Kidney (tissue), 14 donors: ENCODE data around the gene RADIL. TPM values are rescaled to one million over a fixed set of nuclear protein-coding genes. Genes with fewer than 3 reads are reported as not detected.

Source experiments
- DNase-seq, 5 donors: peaks; one replicate each; pipeline ENCODE4 v3.0.0-alpha.2; 2013 to 2020
- FAIRE-seq: peaks from 2 replicates; lab custom pipeline; 2012; peaks lifted over from hg19 to GRCh38; lab: Jason Lieb, UNC
- H3K27ac ChIP-seq, 2 donors: one replicate each; pipeline ENCODE4 v1.7.0; 2013; ENCODE audit warnings: low read depth in 2 of 2, low read length in 2 of 2, inconsistent platforms in 1 of 2
- H3K27me3 ChIP-seq: one replicate; pipeline ENCODE4 v1.7.1; 2013; ENCODE audit warnings: low read length, inconsistent platforms; ENCODE audit not compliant: control insufficient read depth, insufficient read depth
- H3K36me3 ChIP-seq, 3 donors: one replicate each; pipeline versions ENCODE4 v1.7.0 to v1.7.1; 2013; ENCODE audit warnings: low read length in 3 of 3, control low read depth in 1 of 3, inconsistent platforms in 1 of 3; ENCODE audit not compliant: insufficient read depth in 3 of 3, control insufficient read depth in 2 of 3
- H3K4me1 ChIP-seq, 3 donors: one replicate each; pipeline versions ENCODE4 v1.7.0 to v1.7.1; 2013; ENCODE audit warnings: low read length in 3 of 3, inconsistent platforms in 1 of 3, low read depth in 1 of 3; ENCODE audit not compliant: control insufficient read depth in 2 of 3, insufficient read depth in 2 of 3
- H3K4me3 ChIP-seq, 3 donors: one replicate each; pipeline versions ENCODE4 v1.7.0 to v1.8.1; 2013; ENCODE audit warnings: low read length in 3 of 3, control low read depth in 1 of 3, inconsistent platforms in 1 of 3
- H3K9ac ChIP-seq, 3 donors: one replicate each; pipeline versions ENCODE4 v1.7.0 to v1.7.1; 2013; ENCODE audit warnings: low read length in 3 of 3, control low read depth in 1 of 3, inconsistent platforms in 1 of 3
- H3K9me3 ChIP-seq, 3 donors: one replicate each; pipeline versions ENCODE4 v1.7.0 to v1.7.1; 2013; ENCODE audit warnings: low read length in 3 of 3, control low read depth in 1 of 3, inconsistent platforms in 1 of 3; ENCODE audit not compliant: control insufficient read depth in 2 of 3, insufficient read depth in 1 of 3
- intact Hi-C: fragments of 100-400 bp; cut with DNase I; formaldehyde crosslinking; loops from one replicate; pipeline ENCODE4 v1.11.1; 2022
- polyA plus RNA-seq: library from polyadenylated mRNA; stranded (reverse); fragments of 350-450 nt; fragmentation: Illumina TruSeq; extraction: RNeasy Lipid Tissue Mini Kit (QIAGEN cat#74804); gene quantifications from one replicate; pipeline ENCODE4 v1.2.3, GENCODE V29; 2014; ENCODE audit warnings: low read depth, low replicate concordance; ENCODE audit not compliant: insufficient read depth
- total RNA-seq: library from RNA; stranded (reverse); fragmentation: NEBNext Ultra II Directional; extraction: Animal tissue kit (Norgen Biotek cat#: 25700); gene quantifications from one replicate; pipeline ENCODE4 v1.2.1, GENCODE V29; 2021
- TF ChIP-seq, protein P1 (sequence below): IDR thresholded peaks from 3 replicates; pipeline ENCODE4 v1.5.1; 2012; ENCODE audit warnings: mild to moderate bottlenecking, moderate library complexity, borderline replicate concordance; ENCODE audit not compliant: insufficient read depth; ENCODE audit errors: extremely low read depth
- donor health status: control.
- donor health status: control.
- donor health status: control.
- donor health status: control.
- donor health status: control.
- donor health status: DM: yes; HTN: yes; CAD: no.
- donor health status: Normal renal cell carcinoma (clear cell type).

Gene RADIL
- total and polyA plus RNA-seq, 2 donors from 2014 or later = 1.0 to 1.7 TPM

DNA sequence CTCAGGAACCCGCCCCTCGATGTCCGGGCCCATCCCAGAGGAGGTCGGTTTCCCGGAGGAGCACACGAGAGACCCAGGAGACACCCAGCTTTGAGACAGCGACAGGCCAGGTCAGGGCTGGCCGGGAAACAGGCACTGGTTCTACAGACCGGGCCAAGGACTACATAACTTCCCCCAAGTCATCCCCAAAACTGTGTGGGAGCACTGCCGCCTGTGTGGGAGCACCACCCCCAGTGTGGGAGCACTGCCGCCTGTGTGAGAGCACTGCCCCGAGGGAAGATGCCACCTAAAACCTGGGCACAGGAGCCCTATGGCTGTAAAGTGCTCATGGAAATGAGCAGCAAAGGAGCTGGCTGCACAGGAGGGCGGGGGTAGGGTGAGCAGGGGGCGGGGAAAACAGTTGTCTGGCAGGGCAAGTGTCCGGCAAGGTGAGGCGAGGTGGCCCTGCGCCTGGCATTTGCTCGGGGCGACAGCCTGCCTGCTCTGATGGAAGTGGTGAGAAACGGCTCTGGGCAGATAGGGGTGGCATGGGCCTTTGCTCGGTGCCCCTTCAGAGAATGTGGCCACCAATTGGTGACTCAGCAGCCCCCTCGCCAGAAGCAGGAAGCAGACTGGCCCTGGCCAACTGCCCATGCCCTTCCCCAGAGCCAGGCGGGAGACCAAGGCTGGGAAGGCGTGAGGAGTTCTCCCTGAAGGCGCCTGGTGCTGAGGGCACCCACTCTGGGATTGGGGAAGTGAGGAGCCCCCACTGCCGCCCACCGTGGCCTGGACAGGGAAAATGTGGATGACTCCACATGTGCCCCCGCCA, 47.9 kb downstream of the RADIL start:
- TF ChIP-seq, protein P1, sequence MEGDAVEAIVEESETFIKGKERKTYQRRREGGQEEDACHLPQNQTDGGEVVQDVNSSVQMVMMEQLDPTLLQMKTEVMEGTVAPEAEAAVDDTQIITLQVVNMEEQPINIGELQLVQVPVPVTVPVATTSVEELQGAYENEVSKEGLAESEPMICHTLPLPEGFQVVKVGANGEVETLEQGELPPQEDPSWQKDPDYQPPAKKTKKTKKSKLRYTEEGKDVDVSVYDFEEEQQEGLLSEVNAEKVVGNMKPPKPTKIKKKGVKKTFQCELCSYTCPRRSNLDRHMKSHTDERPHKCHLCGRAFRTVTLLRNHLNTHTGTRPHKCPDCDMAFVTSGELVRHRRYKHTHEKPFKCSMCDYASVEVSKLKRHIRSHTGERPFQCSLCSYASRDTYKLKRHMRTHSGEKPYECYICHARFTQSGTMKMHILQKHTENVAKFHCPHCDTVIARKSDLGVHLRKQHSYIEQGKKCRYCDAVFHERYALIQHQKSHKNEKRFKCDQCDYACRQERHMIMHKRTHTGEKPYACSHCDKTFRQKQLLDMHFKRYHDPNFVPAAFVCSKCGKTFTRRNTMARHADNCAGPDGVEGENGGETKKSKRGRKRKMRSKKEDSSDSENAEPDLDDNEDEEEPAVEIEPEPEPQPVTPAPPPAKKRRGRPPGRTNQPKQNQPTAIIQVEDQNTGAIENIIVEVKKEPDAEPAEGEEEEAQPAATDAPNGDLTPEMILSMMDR = no peak
- Histone ChIP-seq H3K4me1 (no peaks in the 10 kb centered on the region), H3K27ac (no peak overlapping the region), H3K36me3 (no peaks in the 10 kb centered on the region), H3K9me3 (no peaks in the 10 kb centered on the region), H3K27me3 (no peaks in the 10 kb centered on the region), H3K9ac (no peak overlapping the region), H3K4me3 (no peak overlapping the region)
- intact Hi-C loops = no loop called here
- no peak for FAIRE-seq
- DNase-seq = peak in 1 of 5 donors; percentile 36

DNA sequence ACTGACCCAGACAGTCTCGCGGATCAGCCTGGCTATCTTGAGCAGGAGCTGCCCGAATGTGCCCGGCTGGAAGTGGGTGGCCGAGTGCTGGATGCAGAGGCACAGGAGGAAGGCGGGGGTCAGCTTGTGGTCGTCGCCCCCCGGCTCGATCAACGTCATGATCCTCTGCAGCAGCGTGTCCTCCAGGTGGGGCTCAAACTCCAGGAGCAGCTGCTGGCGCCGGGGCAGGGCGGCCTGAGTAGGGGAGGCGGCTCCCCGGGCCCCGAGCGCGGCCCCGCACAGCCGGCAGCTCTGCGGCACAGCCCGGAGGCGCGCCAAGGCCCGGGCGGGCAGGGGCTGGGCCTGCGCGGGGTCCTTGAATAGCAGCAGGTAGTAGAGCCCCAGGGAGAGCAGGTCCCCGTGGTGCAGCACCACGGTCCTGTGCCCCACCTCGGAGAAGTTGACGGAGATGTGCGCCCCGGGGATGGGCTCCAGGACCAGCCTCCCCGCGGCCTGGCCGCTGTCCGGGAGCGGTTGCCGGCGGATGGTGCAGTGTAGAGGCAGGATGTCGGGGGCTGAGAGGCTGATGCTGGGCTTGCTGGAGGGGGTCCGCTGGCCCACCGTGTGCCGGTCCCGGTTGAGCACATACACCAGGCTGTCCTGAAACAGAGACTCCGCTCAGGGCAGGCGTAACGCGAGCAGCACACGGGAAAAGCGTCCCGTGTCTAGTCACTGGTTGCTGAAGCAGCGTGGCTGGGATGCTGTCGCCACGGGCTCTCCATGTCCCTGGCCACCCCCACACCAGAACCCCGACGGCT, 48.7 kb downstream of the RADIL start:
- FAIRE-seq = no peak
- TF ChIP-seq, protein P1 = no peak
- peak in 1 of 5 donors; percentile 32 for DNase-seq
- Histone ChIP-seq H3K27ac (no peak overlapping the region), H3K4me1 (no peaks in the 10 kb centered on the region), H3K9me3 (no peaks in the 10 kb centered on the region), H3K4me3 (no peak overlapping the region), H3K27me3 (no peaks in the 10 kb centered on the region), H3K36me3 (no peaks in the 10 kb centered on the region), H3K9ac (no peak overlapping the region)
- intact Hi-C loops = no loop called here

DNA sequence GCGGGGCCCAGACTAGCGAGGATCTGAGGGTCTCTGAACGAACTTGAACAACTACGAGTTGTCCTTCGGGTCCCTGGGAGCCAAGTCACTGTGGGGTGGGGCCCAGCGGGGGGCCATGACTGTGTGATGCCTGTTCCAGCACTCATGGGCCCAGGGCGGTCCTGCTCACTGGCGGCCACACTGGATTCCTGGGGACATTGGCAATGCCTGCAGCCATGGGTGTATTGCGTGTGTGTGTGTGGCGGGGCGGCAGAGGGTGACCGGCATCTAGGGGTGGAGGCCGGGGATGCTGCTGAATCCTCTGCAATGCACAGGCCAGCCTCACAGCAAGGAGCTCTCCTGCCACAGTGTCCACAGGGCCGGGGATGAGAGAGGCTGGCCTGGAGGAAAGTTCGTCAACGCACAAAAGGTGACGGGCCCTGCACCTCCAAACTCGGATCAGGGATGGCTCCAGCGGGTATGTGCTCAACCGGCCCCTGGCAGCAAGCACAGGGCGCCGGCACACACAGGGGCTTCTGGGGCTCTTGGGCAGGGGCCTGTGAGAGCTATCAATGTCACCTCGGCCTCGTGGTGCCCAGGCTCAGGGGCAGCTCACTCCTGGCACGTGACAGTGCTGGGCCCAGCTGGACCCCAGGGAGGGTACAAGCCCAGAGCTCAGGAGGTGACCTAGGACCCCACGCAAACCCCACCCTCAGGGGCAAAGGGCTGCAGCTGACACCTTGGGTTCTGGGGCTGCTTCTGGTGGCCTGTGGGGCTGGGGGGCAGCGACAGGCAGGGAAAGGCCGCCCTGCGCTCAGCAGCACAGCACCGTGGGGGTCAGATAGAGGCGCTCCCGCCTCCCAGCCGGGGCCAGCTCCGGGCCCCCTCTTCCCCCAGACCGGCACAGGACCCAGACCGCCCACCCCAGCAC, 49.6 kb downstream of the RADIL start:
- no peaks in the 10 kb centered on the region for H3K36me3 ChIP-seq
- TF ChIP-seq, protein P1 = no peak
- intact Hi-C loops = no loop called here
- no peak for FAIRE-seq
- DNase-seq = no peak
- H3K9me3 ChIP-seq = no peaks in the 10 kb centered on the region
- H3K27ac ChIP-seq = no peak overlapping the region
- no peak overlapping the region for H3K4me3 ChIP-seq
- no peaks in the 10 kb centered on the region for H3K27me3 ChIP-seq
- no peaks in the 10 kb centered on the region for H3K4me1 ChIP-seq
- H3K9ac ChIP-seq = no peak overlapping the region
